ENCODE results near the gene FBXW2. TPM values are rescaled to one million over a fixed set of nuclear protein-coding genes. Genes with fewer than 3 reads are reported as not detected.

FBXW2 gene
- polyA plus RNA-seq, 1 donor, result 32.9 TPM

GRCh38 chr9:120741191-120741590, 52.0 kb downstream of the FBXW2 start:
- DNase-seq, result no peak

- DNase-seq, result no peak
These were observed 53.1 kb downstream of the FBXW2 start for GRCh38 chr9:120740132-120740531.

- no peak for DNase-seq
These were observed 55.6 kb downstream of the FBXW2 start for GRCh38 chr9:120737416-120738165.

- no peak for DNase-seq
These were observed 56.3 kb downstream of the FBXW2 start for GRCh38 chr9:120736881-120737280.

- DNase-seq, result no peak
These were observed 57.6 kb downstream of the FBXW2 start for GRCh38 chr9:120735415-120736126.

GRCh38 chr9:120734607-120735410, 58.4 kb downstream of the FBXW2 start:
- DNase-seq, result no peak

- DNase-seq, result no peak
These were observed 60.0 kb downstream of the FBXW2 start for GRCh38 chr9:120733190-120733589.

GRCh38 chr9:120730654-120731514, 62.3 kb downstream of the FBXW2 start:
- no peak for DNase-seq

- DNase-seq, result no peak
These were observed 63.4 kb downstream of the FBXW2 start for GRCh38 chr9:120729791-120730241.

- DNase-seq, result no peak
These were observed 66.7 kb downstream of the FBXW2 start for GRCh38 chr9:120726484-120726883.

- no peak for DNase-seq
These were observed 67.3 kb downstream of the FBXW2 start for GRCh38 chr9:120725907-120726306.

- no peak for DNase-seq
These were observed 68.3 kb downstream of the FBXW2 start for GRCh38 chr9:120724757-120725400.

- no peak for DNase-seq
These were observed 69.7 kb downstream of the FBXW2 start for GRCh38 chr9:120723565-120723964.

GRCh38 chr9:120720404-120720803, 72.8 kb downstream of the FBXW2 start:
- no peak for DNase-seq

- DNase-seq, result no peak
These were observed 74.9 kb downstream of the FBXW2 start for GRCh38 chr9:120718316-120718715.

GRCh38 chr9:120717176-120717575, 76.0 kb downstream of the FBXW2 start:
- no peak for DNase-seq

- no peak for DNase-seq
These were observed 76.7 kb downstream of the FBXW2 start for GRCh38 chr9:120716483-120716882.

- DNase-seq, result peak; percentile 34
These were observed 77.8 kb downstream of the FBXW2 start for GRCh38 chr9:120715389-120715924.

- no peak for DNase-seq
These were observed 78.3 kb downstream of the FBXW2 start for GRCh38 chr9:120714846-120715388.

GRCh38 chr9:120714088-120714845, 78.9 kb downstream of the FBXW2 start, which contains the start of gene MEGF9:
TSS of gene MEGF9 (minus strand) at chr9:120714470. CDS start at chr9:120714358, 112 bp downstream.
- peak; percentile 98 for DNase-seq
